HG02938 (cell line): ENCODE results near the gene LRRC7.

ENCODE experiments used
- ATAC-seq: cut with Tn5 transposase; IDR thresholded peaks from one replicate; pipeline ENCODE4 v1.9.1; 2021; ENCODE audit warnings: mild to moderate bottlenecking, moderate library complexity; ENCODE audit not compliant: unreplicated experiment

Gene LRRC7

DNA sequence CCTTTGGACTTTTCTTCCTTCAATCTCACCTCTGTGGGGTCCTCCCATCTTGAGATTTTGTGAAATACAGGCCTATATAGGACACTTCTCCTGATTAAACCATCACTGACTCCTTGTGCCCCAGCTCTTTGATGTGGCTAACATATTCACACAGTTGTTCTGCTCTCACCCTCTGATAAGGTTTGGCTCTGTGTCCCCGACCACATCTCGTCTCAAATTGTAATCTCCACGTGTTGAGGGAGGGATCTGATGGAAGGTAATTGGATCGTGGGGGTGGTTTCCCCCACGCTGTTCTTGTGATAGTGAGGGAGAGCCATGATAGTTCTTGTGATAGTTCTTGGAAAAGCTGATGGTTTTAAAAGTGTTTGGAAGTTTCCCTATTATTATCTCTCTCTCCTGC is 19.7 kb downstream of the LRRC7 start:
- no peak for ATAC-seq

GRCh38 chr1:69589799-69590198 is 22.1 kb downstream of the LRRC7 start:
- no peak for ATAC-seq

- no peak for ATAC-seq
Observed at GRCh38 chr1:69592341-69592740, 24.6 kb downstream of the LRRC7 start.

GRCh38 chr1:69595486-69595885 is 27.8 kb downstream of the LRRC7 start:
- no peak for ATAC-seq

GRCh38 chr1:69611316-69611715 is 43.6 kb downstream of the LRRC7 start:
- no peak for ATAC-seq

DNA sequence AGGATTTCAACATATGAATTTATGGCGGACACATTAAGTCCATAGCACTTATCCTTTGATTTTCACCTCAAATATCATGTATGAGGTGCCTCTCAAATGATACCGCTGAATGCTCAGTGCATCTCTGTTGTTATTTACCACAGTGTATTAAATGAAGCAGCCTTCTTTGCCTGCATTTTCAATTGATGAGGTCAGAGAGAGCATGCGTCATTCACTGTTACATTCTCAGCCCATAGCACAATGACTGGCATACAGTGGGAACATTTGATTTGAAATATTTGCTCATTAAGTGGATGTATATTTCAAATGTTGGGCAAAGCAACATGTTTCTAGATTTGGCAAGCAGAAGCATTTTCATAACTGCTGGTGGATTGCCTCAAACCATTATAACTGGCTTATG is 45.7 kb downstream of the LRRC7 start:
- no peak for ATAC-seq

DNA sequence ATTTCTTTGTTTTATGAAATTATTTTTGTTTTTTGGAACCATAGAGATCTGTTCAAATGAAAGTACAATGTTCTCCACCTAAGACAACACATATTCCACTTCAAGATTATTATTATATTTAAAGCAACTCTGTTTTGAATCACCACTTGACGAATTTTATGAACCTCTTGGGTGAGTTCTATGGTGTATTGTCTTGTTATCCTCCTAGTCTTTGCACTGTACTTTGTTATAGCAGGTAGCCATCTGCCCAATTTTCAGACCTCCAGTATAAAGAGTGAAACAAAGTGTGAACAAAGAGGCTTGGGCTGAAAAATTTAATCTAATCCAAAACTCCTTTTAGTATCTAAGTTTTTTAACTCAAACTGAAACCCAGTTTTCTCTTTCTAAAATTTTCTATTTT is 71.0 kb downstream of the LRRC7 start:
- no peak for ATAC-seq

DNA sequence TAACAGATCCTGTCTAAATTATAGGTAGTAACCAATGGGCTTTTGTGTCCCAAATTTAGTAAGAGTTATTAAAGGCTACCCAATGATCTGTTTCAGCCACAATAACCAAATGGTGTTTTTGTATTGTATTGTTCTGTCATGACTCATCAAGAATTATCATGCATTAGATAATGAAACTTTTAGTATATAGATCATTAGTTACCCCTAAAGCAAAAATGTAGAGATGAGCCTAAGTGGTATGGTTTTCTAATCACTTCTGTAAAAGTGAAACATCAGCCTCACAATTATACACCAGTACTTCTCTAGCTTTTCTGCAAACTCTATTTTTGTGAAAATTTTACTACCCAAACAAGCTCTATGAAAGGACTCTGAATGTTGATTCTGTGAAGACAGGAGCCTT is 71.4 kb downstream of the LRRC7 start:
- ATAC-seq: no peak

GRCh38 chr1:69643266-69643665 is 75.5 kb downstream of the LRRC7 start:
- no peak for ATAC-seq

- no peak for ATAC-seq
Observed at GRCh38 chr1:69645477-69645876, 77.8 kb downstream of the LRRC7 start.

GRCh38 chr1:69648486-69648885 is 80.8 kb downstream of the LRRC7 start:
- no peak for ATAC-seq

DNA sequence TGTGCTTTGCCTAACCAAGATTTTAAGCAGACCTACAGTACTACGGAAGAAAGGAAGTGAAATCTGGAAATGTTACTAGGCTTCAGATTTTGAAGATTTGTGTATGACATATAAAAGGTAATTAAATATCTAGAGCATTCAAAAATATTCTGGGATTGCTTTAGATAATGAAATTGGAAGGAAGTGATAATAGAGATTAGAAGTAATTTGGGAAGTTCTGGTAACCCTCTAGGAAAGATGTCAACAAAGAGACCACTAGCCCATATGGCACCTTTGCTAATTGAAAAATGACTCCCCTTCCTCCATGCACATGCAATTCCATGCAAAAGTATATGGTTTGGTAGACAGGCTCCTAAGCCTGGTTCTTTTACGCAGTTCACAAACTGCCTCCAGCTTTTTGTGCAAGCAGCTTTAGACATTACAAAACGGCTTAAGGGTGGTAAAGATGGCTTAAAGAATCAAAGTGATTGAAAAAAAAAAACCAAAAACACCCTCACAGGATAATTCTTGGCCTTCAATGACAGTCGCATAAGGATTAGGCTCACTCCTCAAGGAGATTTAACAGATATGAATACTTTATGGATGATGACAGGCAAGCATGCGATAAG is 81.8 kb downstream of the LRRC7 start:
- no peak for ATAC-seq

GRCh38 chr1:69650779-69651178 is 83.1 kb downstream of the LRRC7 start:
- ATAC-seq: no peak

GRCh38 chr1:69651656-69652055 is 83.9 kb downstream of the LRRC7 start:
- ATAC-seq: no peak

GRCh38 chr1:69657971-69658370 is 90.2 kb downstream of the LRRC7 start:
- ATAC-seq: no peak

- no peak for ATAC-seq
Observed at GRCh38 chr1:69661686-69662085, 94.0 kb downstream of the LRRC7 start.

DNA sequence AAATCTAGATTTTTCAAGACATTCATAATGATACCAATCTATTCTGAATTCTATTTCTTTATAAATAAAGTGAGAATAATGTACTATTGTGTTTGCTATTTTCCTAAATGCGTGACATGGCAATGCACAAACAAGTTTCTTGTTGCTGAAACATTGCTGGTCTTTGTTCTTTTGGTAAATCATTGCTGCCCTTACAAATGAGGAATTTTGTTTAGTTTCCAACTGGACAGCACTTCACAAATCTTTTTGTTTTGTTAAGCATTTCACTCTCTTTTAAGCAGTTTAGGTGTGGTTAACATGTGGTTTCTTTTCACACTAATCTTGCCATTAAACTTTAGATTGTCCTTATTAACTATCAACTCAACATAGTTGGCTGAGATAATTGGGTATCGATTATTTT is 94.6 kb downstream of the LRRC7 start:
- ATAC-seq: no peak

DNA sequence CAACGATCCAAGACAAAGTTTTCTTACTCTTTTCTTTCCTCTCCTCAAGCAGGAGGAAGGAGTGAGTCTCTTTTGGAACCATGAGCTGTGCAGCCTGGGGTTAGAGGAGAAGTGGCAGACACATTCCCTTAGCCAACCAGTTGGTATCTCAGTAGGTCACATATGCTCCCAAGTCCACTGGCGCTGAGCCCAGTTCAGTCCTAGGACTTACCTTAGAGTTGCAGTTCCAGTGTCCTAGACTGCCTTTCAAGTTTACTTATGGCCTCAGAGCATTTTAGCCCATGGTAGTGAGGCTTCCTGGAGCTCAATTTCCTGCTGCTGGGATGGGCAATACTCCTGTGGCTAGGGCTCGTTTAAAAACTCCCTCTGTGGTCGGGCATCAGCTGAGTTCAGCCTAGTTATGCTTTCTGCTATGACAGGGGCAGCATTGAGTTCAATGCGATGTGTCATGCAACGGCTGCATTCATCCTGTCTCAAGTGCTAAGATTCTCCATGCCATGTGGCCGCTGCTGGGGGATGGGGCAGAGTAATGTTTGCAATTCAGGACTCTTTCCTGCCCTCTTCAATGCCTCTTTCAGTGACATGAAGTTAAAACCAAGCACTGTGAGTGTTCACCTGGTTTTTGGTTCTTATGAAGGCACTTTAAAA is 103.8 kb downstream of the LRRC7 start:
- no peak for ATAC-seq

GRCh38 chr1:69673321-69673720 is 105.6 kb downstream of the LRRC7 start:
- ATAC-seq: no peak

GRCh38 chr1:69679965-69680364 is 112.2 kb downstream of the LRRC7 start:
- no peak for ATAC-seq

- ATAC-seq: no peak
Observed at GRCh38 chr1:69686367-69686984, 118.8 kb downstream of the LRRC7 start.

DNA sequence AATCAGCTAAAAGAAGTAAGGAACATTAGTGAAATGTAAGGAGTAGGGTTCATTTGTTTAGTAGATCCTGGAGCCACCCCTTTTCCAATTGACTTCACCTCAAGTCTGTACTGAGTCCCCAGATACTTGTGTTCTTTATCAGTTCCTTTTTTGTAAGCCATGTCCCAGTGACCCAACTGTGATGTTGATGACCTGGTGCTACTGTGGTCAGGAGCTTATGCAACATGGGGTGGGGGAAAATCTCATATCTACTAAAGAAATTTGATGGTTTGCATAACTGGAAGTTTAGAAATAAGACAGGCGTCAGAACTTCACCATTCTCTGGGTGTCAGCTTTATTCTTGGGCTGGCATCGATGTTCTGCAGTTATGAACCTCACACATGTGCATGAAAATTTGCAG is 120.5 kb downstream of the LRRC7 start:
- no peak for ATAC-seq

DNA sequence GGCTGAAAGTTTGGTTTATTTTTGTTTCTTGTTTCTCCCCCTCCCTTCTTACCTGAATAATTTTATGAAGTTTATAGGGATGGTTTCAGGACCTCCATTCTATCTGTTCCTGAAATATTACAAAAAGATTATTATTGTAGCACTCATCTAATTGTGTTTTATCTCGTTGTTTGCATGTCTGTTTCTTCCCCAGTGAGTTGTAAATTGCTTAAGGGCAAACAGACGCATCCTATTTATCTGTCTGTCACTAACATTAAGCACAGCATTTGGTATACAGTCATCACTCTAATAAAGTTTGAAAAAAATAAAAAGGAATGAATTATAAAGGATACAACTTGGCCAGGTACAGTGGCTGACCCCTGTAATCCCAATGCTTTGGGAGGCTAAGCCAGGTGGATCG is 123.5 kb downstream of the LRRC7 start:
- no peak for ATAC-seq
